ENCODE data around the gene WDFY2. TPM values are rescaled to one million over a fixed set of nuclear protein-coding genes. Genes with fewer than 3 reads are reported as not detected.

Gene WDFY2
- total and polyA plus RNA-seq, 10 of the 15 experiments (the other 5 are each of a cell fraction or from before 2014, with no cell fraction given) = 2.1 to 13.0 (median 8.1) TPM

GRCh38 chr13:51549050-51549449 lies 35.2 kb upstream of the WDFY2 start:
- ChIA-PET CTCF (no interaction called here), POLR2A (interaction anchor here (1.3 kb wide), 1 partner anchor 16 kb away, joined by 3 read pairs; no protein-coding TSS in a partner anchor), SMC1A (ENCODE audit: uncharacterized antibody, unreplicated experiment) (interaction anchor here (1.4 kb wide), 1 partner anchor 36 kb away, joined by 3 read pairs; no protein-coding TSS in a partner anchor), RAD21 (ENCODE audit: unreplicated experiment) (no interaction called here)
- in situ Hi-C loops (cut with MboI) (no loop called here), intact Hi-C loops (cut with micrococcal nuclease; ENCODE audit: unreplicated experiment) (no loop called here)
- no peaks in the 10 kb centered on the region for H3K27me3 ChIP-seq (replicated peaks in 1 of 2; ENCODE audit: control insufficient read depth in 2 of 2, insufficient read depth in 2 of 2, low read length in 1 of 2)
- peak; percentile 37 for DNase-seq (ENCODE audit: low read depth, low spot score)
- no peaks in the 10 kb centered on the region for H4K20me1 ChIP-seq (ENCODE audit: control insufficient read depth, insufficient read depth)
- no peaks in the 10 kb centered on the region for H3K79me2 ChIP-seq (ENCODE audit: control insufficient read depth, insufficient read depth, low read length)
- WGBS (ENCODE audit: insufficient coverage, insufficient replicate concordance, low lambda C conversion rate, missing lambda C conversion rate) = 3% methylated on average over 3 of the region's 3 CpGs
- no peak overlapping the region for H3K27ac ChIP-seq (ENCODE audit: control insufficient read depth, insufficient read depth)
- no peak for FAIRE-seq
- no peak overlapping the region for H3K4me3 ChIP-seq
- no peak overlapping the region; the same call in 1 of the 2 replicates for H2AFZ ChIP-seq (ENCODE audit: control insufficient read depth, low read depth, low read length)
- H3K36me3 ChIP-seq (ENCODE audit: control insufficient read depth in 2 of 2, insufficient read depth in 2 of 2, low read length in 1 of 2) = no peaks in the 10 kb centered on the region
- BruUV-seq (replicated peaks) = no TSS peak
- H3K9ac ChIP-seq (ENCODE audit: control insufficient read depth, insufficient read depth, low read length) = no peak overlapping the region
- H3K4me1 ChIP-seq (ENCODE audit: control insufficient read depth, insufficient read depth, low read length) = peaks cover 3% of the 10 kb centered on the region; the same call in 1 of the 2 replicates
- peak; percentile 88 for ATAC-seq
- no peaks in the 10 kb centered on the region for H3K9me3 ChIP-seq (replicated peaks; ENCODE audit: control insufficient read depth, insufficient read depth, low read length)
- H3K4me2 ChIP-seq (ENCODE audit: control insufficient read depth, insufficient read depth) = no peak overlapping the region
- TF ChIP-seq SPI1 (IDR thresholded peaks at IDR 0.05; ENCODE audit: borderline replicate concordance, insufficient read depth, low read depth, low read length) (peak; percentile 51), NFIC (IDR thresholded peaks at IDR 0.05; ENCODE audit: low read depth, low read length) (peak; percentile 42; the same call in 1 of the 2 replicates), SP1 (IDR thresholded peaks at IDR 0.05; ENCODE audit: low read depth, low read length) (peak; percentile 14), DPF2 (IDR thresholded peaks at IDR 0.05) (0 out of 2 replicates have a peak, but pooled peaks have one; percentile 30), CBX5 (IDR thresholded peaks at IDR 0.05; ENCODE audit: low read depth) (no peak), JUNB (IDR thresholded peaks at IDR 0.05) (peak; percentile 85), IKZF2 (IDR thresholded peaks at IDR 0.05) (peak; percentile 39 to 44; a peak in 3 of 4 replicates), PKNOX1 (IDR thresholded peaks at IDR 0.05) (no peak), IRF4 (IDR thresholded peaks at IDR 0.05; ENCODE audit: low read depth, low read length) (peak; percentile 81), ZNF384 (IDR thresholded peaks at IDR 0.05; ENCODE audit: borderline replicate concordance, low read depth, low read length) (no peak), SIN3A (IDR thresholded peaks at IDR 0.05; ENCODE audit: low read depth, low read length) (no peak), ATF2 (IDR thresholded peaks at IDR 0.05; ENCODE audit: low read length) (no peak; the same call in 1 of the 2 replicates), STAT1 (conservative IDR thresholded peaks at IDR 0.05) (no peak), NRF1 (conservative IDR thresholded peaks at IDR 0.05; ENCODE audit: low read depth, low read length) (no peak), POU2F2 (IDR thresholded peaks at IDR 0.05; ENCODE audit: borderline replicate concordance, low read depth, low read length) (no peak), JUND (IDR thresholded peaks at IDR 0.05; ENCODE audit: low read depth, low read length) (no peak), IKZF1 (conservative IDR thresholded peaks at IDR 0.05) (peak; percentile 47; the same call in 1 of the 2 replicates), RAD51 (IDR thresholded peaks at IDR 0.05) (no peak)
- TF ChIP-seq, protein P1, sequence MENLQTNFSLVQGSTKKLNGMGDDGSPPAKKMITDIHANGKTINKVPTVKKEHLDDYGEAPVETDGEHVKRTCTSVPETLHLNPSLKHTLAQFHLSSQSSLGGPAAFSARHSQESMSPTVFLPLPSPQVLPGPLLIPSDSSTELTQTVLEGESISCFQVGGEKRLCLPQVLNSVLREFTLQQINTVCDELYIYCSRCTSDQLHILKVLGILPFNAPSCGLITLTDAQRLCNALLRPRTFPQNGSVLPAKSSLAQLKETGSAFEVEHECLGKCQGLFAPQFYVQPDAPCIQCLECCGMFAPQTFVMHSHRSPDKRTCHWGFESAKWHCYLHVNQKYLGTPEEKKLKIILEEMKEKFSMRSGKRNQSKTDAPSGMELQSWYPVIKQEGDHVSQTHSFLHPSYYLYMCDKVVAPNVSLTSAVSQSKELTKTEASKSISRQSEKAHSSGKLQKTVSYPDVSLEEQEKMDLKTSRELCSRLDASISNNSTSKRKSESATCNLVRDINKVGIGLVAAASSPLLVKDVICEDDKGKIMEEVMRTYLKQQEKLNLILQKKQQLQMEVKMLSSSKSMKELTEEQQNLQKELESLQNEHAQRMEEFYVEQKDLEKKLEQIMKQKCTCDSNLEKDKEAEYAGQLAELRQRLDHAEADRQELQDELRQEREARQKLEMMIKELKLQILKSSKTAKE (IDR thresholded peaks at IDR 0.05; ENCODE audit: low read depth, poor library complexity, severe bottlenecking) = peak; percentile 20
- TF ChIP-seq, protein P2, sequence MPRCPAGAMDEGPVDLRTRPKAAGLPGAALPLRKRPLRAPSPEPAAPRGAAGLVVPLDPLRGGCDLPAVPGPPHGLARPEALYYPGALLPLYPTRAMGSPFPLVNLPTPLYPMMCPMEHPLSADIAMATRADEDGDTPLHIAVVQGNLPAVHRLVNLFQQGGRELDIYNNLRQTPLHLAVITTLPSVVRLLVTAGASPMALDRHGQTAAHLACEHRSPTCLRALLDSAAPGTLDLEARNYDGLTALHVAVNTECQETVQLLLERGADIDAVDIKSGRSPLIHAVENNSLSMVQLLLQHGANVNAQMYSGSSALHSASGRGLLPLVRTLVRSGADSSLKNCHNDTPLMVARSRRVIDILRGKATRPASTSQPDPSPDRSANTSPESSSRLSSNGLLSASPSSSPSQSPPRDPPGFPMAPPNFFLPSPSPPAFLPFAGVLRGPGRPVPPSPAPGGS (IDR thresholded peaks at IDR 0.05; ENCODE audit: borderline replicate concordance, insufficient read depth, low read depth, low read length, poor library complexity, severe bottlenecking) = peak; percentile 44

All from GM12878 (cell line).